Keratinocyte (primary cell): ENCODE results near the gene LPCAT1.

Experiments used
- CTCF ChIP-seq, 3 experiments: IDR thresholded peaks in 1 of 3; conservative IDR thresholded peaks in 1 of 3; optimal IDR thresholded peaks in 1 of 3; 2 replicates in 2 of 3; 3 replicates in 1 of 3; pipeline versions ENCODE3 to v1.5.1; 2011; ENCODE audit warnings: low read length in 3 of 3, mild to moderate bottlenecking in 3 of 3, moderate library complexity in 2 of 3, control low read depth in 1 of 3, inconsistent platforms in 1 of 3; ENCODE audit not compliant: insufficient read depth in 2 of 3; ENCODE audit errors: extremely low read depth in 1 of 3
- EZH2 ChIP-seq: IDR thresholded peaks from one replicate; pipeline ENCODE4 v1.6.1; 2012; ENCODE audit warnings: inconsistent platforms, mild to moderate bottlenecking, low read length, moderate library complexity

GRCh38 chr5:1565737-1566734, 42.3 kb upstream of the LPCAT1 start:
- TF ChIP-seq EZH2 (no peak), CTCF (optimal IDR thresholded peaks at IDR 0.05 in 1 of 3, IDR thresholded peaks at IDR 0.05 in 1 of 3, conservative IDR thresholded peaks at IDR 0.05 in 1 of 3; ENCODE audit: extremely low read depth in 1 of 3, insufficient read depth in 2 of 3, low read length in 3 of 3) (no peak)
